Measurements from ENCODE around the gene DOK3. TPM values are rescaled to one million over a fixed set of nuclear protein-coding genes. Genes with fewer than 3 reads are reported as not detected.

DOK3 gene
- total RNA-seq, 2 experiments from 2014 or later = 3.3 to 5.7 TPM

DNA sequence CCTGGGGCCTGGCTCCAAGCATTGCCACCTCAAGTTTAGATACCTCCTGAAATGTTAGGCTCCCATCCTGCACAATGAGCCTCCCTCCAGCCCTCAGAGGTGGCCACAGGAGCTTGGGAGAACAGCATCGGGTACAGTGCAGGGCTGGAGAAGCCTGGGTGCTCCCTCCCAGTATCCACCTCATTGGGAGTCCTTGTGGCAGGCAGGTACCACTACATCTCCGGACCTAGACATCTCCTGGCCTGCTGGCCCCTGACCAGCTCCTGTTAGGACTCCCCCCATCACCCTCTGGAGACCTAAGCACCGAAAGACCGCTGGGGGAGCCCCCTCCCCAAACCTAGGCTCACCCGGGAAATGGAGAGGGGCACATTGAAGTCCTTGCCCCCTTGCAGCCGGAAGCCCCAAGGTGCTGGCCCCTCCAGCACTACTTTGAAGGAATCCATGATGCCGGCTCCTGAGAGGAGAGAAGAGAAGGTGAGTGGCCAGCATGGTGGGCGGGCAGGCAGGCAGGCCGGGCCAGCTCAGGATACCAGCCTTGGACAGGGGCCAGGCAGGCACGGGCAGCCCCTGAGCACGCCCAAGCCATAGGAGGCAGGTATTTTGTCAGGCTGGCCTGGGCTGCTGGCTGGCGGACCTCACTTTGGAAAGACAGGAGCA, 13.4 kb downstream of the DOK3 start:
- H3K4me1 Mint-ChIP-seq = peaks cover 44% of the 10 kb centered on the region
- DNase-seq (no peak), ATAC-seq (no peak)
- H3K4me3 Mint-ChIP-seq = peak overlapping the region; percentile 62
- H3K27ac Mint-ChIP-seq = peak overlapping the region; percentile 19
- H3K27me3 Mint-ChIP-seq = peaks cover 21% of the 10 kb centered on the region
- CTCF ChIA-PET = interaction anchor here (1.0 to 19.2 kb wide), 8 partner anchors 24 to 125 kb away, joined by 3 to 193 read pairs (median 43); partner anchors contain the start of genes DBN1 and TMED9
- peaks cover 5% of the 10 kb centered on the region for H3K36me3 Mint-ChIP-seq
- no peaks in the 10 kb centered on the region for H3K9me3 Mint-ChIP-seq (ENCODE audit: low read depth)

DNA sequence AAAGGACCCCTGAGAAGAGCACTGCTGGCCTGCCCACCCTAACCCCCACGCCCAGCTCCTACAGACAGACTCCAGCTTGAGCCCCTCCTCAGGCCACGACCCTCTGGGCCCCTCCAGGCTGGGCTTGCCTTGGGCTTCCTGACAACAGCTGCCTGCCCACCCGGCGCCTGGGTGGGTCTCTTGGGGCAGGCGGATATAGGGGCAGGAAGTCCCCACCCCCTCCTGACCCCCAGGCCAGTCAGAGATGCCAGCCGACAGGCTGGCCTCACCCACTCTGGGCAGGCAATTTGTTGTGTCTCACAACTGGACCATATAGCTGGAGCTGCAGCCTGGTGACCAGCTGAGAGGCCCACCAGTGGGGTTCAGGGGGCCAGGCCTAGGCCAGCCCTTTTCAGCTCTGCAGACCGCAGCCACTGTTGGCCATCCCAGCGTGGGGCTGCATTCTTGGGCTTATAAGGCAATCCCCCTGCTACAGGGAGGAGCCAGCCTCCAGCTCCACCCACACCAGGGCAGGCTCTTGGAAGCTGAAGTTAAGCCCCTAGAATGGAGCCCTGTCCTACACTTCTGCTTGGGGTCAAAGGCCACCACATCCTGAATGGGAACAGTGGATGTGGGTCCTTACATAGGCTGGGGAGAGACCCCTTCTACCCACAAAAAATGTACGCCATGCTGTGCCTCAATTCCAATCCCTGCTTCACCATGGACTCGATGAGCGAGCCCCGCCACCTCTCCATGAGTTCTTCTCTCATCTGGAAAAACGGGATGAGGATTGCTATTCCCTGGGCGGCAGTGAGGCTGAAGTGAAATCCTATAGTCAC, 14.2 kb downstream of the DOK3 start:
- ATAC-seq (no peak), DNase-seq (peak; percentile 60)
- Mint-ChIP-seq H3K27ac (peak overlapping the region; percentile 81), H3K9me3 (ENCODE audit: low read depth) (no peaks in the 10 kb centered on the region), H3K36me3 (peaks cover 10% of the 10 kb centered on the region), H3K4me3 (peak overlapping the region; percentile 62), H3K4me1 (peaks cover 41% of the 10 kb centered on the region), H3K27me3 (peaks cover 19% of the 10 kb centered on the region)
- CTCF ChIA-PET = interaction anchor here (1.0 to 19.2 kb wide), 10 partner anchors 23 to 125 kb away, joined by 3 to 193 read pairs (median 9); partner anchors contain the start of genes DBN1, GRK6 and TMED9

DNA sequence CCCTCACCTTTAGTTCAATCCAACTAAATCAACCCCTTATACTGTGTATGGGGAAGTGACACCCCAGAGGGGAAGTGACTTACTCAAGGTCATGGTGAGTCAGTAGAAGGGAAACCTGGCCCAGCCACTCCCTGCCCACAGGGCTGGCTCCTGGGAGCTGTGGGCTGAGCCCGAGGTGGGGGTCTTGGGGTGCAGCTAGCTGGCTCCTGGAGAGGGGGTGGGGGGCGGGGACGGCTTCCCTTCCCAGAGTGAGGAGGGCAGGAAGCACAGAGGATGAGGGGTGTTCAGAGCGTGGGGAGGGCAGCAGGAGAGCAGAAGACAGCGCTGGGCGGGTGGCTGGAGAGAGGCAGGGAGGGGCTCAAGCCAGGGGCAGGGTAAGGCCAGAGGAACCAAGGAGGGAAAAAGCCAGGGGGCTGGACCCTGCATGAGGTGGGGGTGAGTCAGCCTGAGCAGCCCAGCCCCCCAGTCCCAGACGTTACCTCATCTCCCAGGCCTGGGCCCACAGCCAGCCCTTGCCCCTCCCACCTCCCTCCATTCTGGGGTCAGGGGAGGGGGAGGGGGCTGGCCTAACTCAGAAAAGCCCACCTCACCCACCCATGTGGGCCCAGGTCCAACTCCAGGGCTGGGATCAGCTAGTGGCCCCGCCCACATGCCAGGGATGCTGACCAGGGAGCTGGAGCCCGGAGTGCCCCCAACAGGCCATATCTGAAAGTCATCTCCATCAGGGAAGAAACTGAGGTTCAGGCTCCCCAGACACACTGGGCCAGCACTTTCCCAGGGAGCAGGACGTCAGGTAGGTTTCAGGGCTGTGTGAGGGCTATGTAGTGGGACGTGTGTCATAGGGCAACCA, 15.1 kb downstream of the DOK3 start:
- Mint-ChIP-seq H3K36me3 (peaks cover 12% of the 10 kb centered on the region), H3K9me3 (ENCODE audit: low read depth) (no peaks in the 10 kb centered on the region), H3K27me3 (peaks cover 13% of the 10 kb centered on the region), H3K4me3 (no peak overlapping the region), H3K4me1 (peaks cover 41% of the 10 kb centered on the region), H3K27ac (peak overlapping the region; percentile 81)
- no peak for ATAC-seq
- peak; percentile 66 for DNase-seq
- CTCF ChIA-PET = interaction anchor here (0.9 to 19.2 kb wide), 8 partner anchors 9 to 115 kb away, joined by 3 to 193 read pairs (median 4); partner anchors contain the start of genes DBN1, GRK6 and TMED9

DNA sequence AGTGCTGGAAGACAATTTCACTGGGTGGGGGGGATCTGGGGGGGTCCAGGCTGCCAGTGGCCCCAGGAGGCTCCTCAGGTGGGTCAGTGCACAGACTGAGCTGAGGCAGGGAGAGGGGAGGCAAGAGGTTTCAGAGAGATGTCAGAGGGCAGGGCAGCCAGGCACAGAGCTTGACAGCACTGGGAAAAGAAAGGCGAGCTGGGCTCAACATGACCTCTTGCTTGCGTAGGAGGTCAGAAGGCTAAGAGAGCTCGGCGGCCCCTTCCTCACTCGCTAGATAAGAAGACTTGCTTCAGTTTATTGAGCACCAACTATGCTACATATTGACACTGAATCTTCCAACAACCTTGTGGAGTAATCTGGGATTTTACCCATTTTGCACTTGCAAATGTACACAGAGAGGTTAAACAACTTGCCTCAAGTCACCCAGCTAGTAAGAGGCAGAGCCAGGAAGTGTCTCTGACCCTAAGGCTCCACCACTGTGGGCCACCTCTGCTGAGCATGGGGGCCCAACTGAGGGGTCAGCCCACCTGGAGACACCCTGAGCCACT, 15.8 kb downstream of the DOK3 start:
- no peaks in the 10 kb centered on the region for H3K9me3 Mint-ChIP-seq (ENCODE audit: low read depth)
- CTCF ChIA-PET = interaction anchor here (0.9 to 19.2 kb wide), 9 partner anchors 8 to 122 kb away, joined by 3 to 193 read pairs (median 5); partner anchors contain the start of genes DBN1 and GRK6
- DNase-seq (no peak), ATAC-seq (no peak)
- H3K36me3 Mint-ChIP-seq = peaks cover 12% of the 10 kb centered on the region
- peaks cover 8% of the 10 kb centered on the region for H3K27me3 Mint-ChIP-seq
- H3K27ac Mint-ChIP-seq = peak overlapping the region; percentile 81
- H3K4me3 Mint-ChIP-seq = no peak overlapping the region
- H3K4me1 Mint-ChIP-seq = peaks cover 40% of the 10 kb centered on the region

DNA sequence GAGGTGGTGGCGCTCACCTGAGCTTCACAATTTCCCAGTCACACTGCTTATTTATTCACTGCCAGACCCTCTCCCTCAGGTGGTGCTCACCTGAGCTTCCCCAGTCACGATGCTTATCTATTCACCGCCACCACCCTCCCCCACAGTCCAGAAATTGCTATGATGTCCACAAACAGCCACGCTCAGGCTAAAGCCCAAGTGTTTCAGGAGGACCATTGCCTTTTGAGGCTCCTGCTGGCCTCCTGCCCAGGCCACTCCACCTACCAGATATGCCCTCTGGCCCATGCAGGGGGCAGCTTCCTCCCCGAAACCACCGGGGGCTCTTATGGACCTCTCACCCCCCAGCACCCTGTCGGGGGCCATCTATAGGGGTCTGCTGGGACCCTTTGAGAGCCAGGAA, 16.8 kb downstream of the DOK3 start:
- no peak for DNase-seq
- no peaks in the 10 kb centered on the region for H3K27me3 Mint-ChIP-seq
- peaks cover 12% of the 10 kb centered on the region for H3K36me3 Mint-ChIP-seq
- no peak for ATAC-seq
- H3K4me1 Mint-ChIP-seq = peaks cover 31% of the 10 kb centered on the region
- H3K4me3 Mint-ChIP-seq = no peak overlapping the region
- CTCF ChIA-PET = interaction anchor here (0.5 to 19.2 kb wide), 10 partner anchors 9 to 121 kb away, joined by 3 to 193 read pairs (median 5); partner anchors contain the start of gene DBN1
- peak overlapping the region; percentile 30 for H3K27ac Mint-ChIP-seq
- no peaks in the 10 kb centered on the region for H3K9me3 Mint-ChIP-seq (ENCODE audit: low read depth)

DNA sequence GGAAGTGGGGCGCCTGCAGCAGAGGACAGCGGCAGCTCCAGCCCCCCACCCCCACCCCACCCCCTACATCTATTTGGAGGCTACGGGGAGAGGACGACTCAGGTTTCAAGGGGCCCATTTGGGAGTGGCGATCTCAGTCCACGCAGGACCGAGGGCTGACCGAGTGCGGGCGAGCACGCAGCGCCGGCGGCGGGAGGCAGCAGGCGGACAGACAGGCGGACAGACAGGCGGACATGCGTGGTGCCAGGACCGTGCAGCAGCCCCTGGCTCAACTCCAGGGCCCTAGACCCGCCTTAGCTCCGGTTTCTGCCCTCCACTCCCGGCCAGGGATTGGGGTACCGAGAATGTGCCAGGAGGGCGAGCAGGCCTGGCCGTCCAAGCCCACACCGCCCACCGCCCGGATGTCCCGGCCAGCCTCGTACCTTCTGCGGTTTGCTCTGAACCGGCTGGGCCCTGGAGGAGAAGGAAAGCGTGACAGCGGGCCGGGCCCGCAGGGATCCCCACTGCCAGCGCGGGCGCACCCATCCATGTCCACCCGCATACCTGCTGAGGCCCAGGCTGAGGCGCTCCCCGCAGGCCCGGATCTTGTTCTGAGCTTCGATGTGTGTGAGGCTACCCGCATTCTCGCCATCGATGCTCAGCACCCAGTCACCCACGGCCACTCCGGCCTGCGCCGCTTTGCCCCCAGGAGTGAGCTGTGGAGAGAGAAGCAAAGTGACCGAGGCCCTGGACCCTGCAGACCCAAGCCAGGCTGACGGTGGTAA, 17.5 kb downstream of the DOK3 start:
- H3K4me1 Mint-ChIP-seq = peaks cover 30% of the 10 kb centered on the region
- no peaks in the 10 kb centered on the region for H3K27me3 Mint-ChIP-seq
- peak overlapping the region; percentile 30 for H3K27ac Mint-ChIP-seq
- H3K36me3 Mint-ChIP-seq = peaks cover 12% of the 10 kb centered on the region
- ATAC-seq (no peak), DNase-seq (no peak)
- no peaks in the 10 kb centered on the region for H3K9me3 Mint-ChIP-seq (ENCODE audit: low read depth)
- no peak overlapping the region for H3K4me3 Mint-ChIP-seq
- CTCF ChIA-PET = interaction anchor here (0.5 to 19.2 kb wide), 9 partner anchors 10 to 120 kb away, joined by 3 to 193 read pairs (median 5); partner anchors contain the start of gene DBN1

DNA sequence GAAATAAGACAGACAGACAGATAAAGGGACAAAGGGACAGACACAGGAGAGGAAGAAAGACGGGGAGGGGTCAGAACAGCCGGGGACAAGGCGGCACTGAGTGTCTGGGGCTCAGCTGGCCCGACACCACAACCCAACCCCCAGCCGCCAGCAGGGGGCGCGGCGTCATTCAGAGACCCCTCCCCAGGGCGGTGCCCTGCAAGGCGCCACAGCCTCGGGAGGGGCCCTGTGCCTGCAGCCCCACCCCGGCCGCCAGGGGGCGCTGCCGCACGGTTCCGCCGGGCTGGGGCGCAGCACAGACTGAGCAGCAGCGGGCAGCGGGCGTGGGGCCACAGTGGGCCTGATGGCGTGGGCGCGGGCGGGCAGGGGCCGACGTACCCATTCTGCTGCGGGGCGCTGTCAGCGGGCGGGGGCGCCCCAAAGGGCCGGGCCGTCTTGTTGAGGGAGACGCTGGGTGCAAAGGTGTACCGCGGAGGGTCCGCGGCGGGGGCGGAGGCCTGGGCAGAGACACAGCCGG, 18.1 kb downstream of the DOK3 start:
- Mint-ChIP-seq H3K4me3 (no peak overlapping the region), H3K36me3 (peaks cover 13% of the 10 kb centered on the region), H3K9me3 (ENCODE audit: low read depth) (no peaks in the 10 kb centered on the region), H3K27me3 (no peaks in the 10 kb centered on the region), H3K27ac (no peak overlapping the region), H3K4me1 (peaks cover 30% of the 10 kb centered on the region)
- no peak for ATAC-seq
- CTCF ChIA-PET = interaction anchor here (1.0 to 19.2 kb wide), 3 partner anchors 14 to 34 kb away, joined by 4 to 193 read pairs (median 136); partner anchors contain the start of gene DBN1
- no peak for DNase-seq

DNA sequence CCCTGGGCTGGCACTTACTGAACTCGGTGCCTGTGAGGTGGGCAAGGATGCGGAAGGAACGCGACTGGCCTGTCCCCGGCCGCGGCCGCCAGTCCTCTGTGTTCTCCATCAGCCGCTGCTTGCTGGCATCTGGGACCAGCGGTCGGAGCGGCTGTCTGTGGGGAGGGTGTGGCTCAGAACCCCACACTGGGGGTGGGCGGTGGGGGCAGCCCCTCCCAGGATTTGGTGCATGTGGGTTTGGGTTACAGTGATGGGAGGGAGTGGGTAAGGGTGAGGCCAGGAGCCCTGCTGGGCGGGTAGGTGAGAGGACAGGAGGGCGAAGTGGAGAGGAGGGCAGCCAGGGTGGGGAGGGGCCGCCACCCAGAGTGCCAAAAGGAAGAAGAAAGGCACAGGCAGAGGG, 18.6 kb downstream of the DOK3 start:
- H3K4me1 Mint-ChIP-seq = peaks cover 27% of the 10 kb centered on the region
- no peak overlapping the region for H3K4me3 Mint-ChIP-seq
- H3K36me3 Mint-ChIP-seq = peaks cover 15% of the 10 kb centered on the region
- H3K9me3 Mint-ChIP-seq (ENCODE audit: low read depth) = no peaks in the 10 kb centered on the region
- H3K27ac Mint-ChIP-seq = no peak overlapping the region
- DNase-seq = no peak
- no peaks in the 10 kb centered on the region for H3K27me3 Mint-ChIP-seq
- no peak for ATAC-seq
- CTCF ChIA-PET = interaction anchor here (1.0 to 19.2 kb wide), 2 partner anchors 13 to 33 kb away, joined by 4 to 193 read pairs; no protein-coding TSS in a partner anchor

DNA sequence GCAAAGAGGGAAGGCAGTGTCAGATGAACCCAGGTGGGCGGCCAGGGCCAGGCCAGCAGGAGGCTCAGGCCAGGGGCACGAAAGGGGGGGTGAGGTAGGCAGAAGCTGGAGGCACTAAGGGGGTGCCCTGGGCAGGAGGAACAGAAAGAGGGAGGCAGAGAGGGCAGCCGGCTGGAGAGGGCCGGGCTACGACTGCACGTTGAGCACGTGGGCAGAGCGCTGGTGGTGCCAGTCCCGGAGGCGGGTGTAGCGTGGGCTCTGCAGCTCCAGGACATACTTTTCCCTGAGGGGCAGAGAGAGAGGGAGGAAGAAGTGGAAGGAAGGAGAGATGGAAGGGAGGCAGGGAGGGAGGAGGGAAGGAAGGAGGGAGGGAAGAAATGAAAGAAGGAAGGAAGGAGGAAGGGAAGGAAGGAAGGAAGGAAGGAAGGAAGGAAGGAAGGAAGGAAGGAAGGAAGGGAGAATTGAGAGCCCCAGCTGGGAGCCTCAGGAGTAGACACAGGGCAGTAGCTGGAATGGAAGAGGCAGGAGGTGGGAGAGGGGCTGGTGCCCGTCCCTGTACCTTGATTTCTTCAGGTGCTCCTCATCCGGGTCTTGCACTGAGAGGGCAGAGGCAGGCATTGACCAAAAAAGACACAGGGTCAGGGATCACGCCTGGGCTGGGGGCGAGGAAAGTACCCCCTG, 19.2 kb downstream of the DOK3 start:
- Mint-ChIP-seq H3K4me1 (peaks cover 22% of the 10 kb centered on the region), H3K4me3 (no peak overlapping the region), H3K9me3 (ENCODE audit: low read depth) (no peaks in the 10 kb centered on the region), H3K27me3 (no peaks in the 10 kb centered on the region), H3K27ac (no peak overlapping the region), H3K36me3 (peaks cover 15% of the 10 kb centered on the region)
- DNase-seq (no peak), ATAC-seq (no peak)
- CTCF ChIA-PET = interaction anchor here (1.1 to 19.2 kb wide), 5 partner anchors 11 to 100 kb away, joined by 3 to 193 read pairs (median 5); no protein-coding TSS in a partner anchor

DNA sequence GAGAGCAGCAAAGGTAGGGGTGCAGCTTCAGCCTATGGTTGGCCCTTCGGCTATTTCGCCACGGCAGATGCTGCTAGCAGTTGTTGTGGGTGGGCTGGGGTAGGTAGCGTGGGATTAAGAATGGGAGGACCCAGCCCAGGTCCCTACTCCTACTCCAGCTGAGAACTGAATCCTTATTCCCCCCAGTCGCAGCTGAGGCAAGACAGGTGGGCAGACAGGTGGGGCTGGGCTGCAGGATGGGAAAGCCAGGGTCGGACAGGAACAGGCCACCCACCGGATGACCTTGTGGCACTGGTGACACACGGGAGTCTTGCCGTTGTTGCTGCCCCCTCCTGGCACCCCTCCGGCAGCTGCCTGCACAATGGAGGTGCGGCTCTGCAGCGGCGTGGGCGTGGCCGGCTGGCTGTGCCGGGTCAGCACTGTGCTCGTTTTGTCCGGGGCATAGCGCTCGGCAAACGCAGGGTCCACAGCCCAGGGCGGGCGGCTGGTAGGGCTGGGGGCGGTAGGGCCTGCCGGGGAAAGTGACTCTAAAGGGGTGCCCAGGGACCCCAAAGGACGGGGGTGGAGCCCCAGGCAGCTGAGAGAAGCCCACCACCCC, 20.4 kb downstream of the DOK3 start:
- Mint-ChIP-seq H3K9me3 (ENCODE audit: low read depth) (no peaks in the 10 kb centered on the region), H3K27me3 (no peaks in the 10 kb centered on the region), H3K4me1 (peaks cover 12% of the 10 kb centered on the region), H3K27ac (no peak overlapping the region), H3K4me3 (no peak overlapping the region), H3K36me3 (peaks cover 15% of the 10 kb centered on the region)
- CTCF ChIA-PET = interaction anchor here (0.8 to 19.2 kb wide), 6 partner anchors 10 to 99 kb away, joined by 3 to 193 read pairs (median 4); no protein-coding TSS in a partner anchor
- DNase-seq (no peak), ATAC-seq (no peak)

DNA sequence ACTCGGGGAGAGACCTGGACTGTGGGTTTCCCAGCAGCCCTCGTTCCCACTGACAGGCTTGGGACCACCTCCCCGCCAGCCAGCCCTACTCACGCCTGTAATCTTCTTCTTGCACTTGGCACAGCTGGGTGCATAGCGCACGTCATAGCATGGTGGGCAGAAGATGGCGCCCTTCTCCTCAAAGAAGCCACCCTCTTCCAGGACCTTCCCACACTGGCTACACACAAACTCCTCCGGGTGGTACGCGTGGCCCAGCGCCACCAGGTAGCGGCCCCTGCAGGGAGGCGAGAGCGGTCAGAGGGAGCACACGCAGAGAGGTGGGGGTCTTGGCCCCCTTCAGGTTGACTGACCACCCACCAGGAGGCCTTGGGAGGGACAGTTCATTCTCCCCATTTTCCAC, 21.7 kb downstream of the DOK3 start:
- H3K4me1 Mint-ChIP-seq = peaks cover 4% of the 10 kb centered on the region
- CTCF ChIA-PET = interaction anchor here (1.1 to 19.2 kb wide), 5 partner anchors 9 to 84 kb away, joined by 3 to 193 read pairs (median 6); partner anchors contain the start of gene PDLIM7
- no peak overlapping the region for H3K27ac Mint-ChIP-seq
- peaks cover 17% of the 10 kb centered on the region for H3K36me3 Mint-ChIP-seq
- DNase-seq (no peak), ATAC-seq (no peak)
- H3K9me3 Mint-ChIP-seq (ENCODE audit: low read depth) = no peaks in the 10 kb centered on the region
- no peaks in the 10 kb centered on the region for H3K27me3 Mint-ChIP-seq
- no peak overlapping the region for H3K4me3 Mint-ChIP-seq

Data from activated CD8-positive, alpha-beta memory T cell treated with anti-CD3 and anti-CD28 coated beads, Interleukin-2, amount 10 ng/mL, durations not matched to agents 7 days and 5 days (primary cell).